K562 (cell line): ENCODE measurements around the gene NODAL. TPM values are rescaled to one million over a fixed set of nuclear protein-coding genes. Genes with fewer than 3 reads are reported as not detected.

Experiments
- ATF1 ChIP-seq, 2 experiments: fragments of 450-650 bp in 1 of 2; IDR thresholded peaks; 2 replicates each; pipeline ENCODE4 v1.6.1; 2016; ENCODE audit warnings: missing compliant biosample characterization in 1 of 2, missing genetic modification characterization in 1 of 2
- BRCA1 ChIP-seq, 2 experiments: fragments of 450-650 bp in 1 of 2; sonication (generic) in 1 of 2; formaldehyde crosslinking in 1 of 2; IDR thresholded peaks; 2 replicates each; pipeline versions ENCODE4 v1.5.0 to v1.6.1; 2017 to 2020; ENCODE audit warnings: mild to moderate bottlenecking in 1 of 2, missing genetic modification reagents in 1 of 2
- ESRRA ChIP-seq: fragments of 450-650 bp; IDR thresholded peaks from 2 replicates; pipeline ENCODE4 v1.6.1; 2014; ENCODE audit warnings: low read depth, mild to moderate bottlenecking, moderate library complexity, borderline replicate concordance
- MGA ChIP-seq: fragments of 450-650 bp; IDR thresholded peaks from 2 replicates; pipeline ENCODE4 v1.6.1; 2016; ENCODE audit warnings: mild to moderate bottlenecking, moderate library complexity
- NEUROD1 ChIP-seq: fragments of 150-350 bp; IDR thresholded peaks from 2 replicates; pipeline ENCODE4 v1.6.1; 2014; ENCODE audit warnings: borderline replicate concordance, low read length, low read depth; ENCODE audit not compliant: partially characterized antibody
- PTBP1 ChIP-seq: fragments of 200-400 bp; formaldehyde crosslinking; IDR thresholded peaks from 2 replicates; pipeline ENCODE4 v1.6.1; 2017; ENCODE audit warnings: low read depth, low read length
- RBBP5 ChIP-seq: fragments of 200-600 bp; sonication (generic); IDR thresholded peaks from 2 replicates; pipeline ENCODE4 v1.6.1; 2012; ENCODE audit warnings: borderline replicate concordance, mild to moderate bottlenecking, low read length, control low read depth, inconsistent platforms; ENCODE audit not compliant: insufficient read depth, poor library complexity, severe bottlenecking
- TAF1 ChIP-seq: IDR thresholded peaks from 2 replicates; pipeline ENCODE4 v1.6.1; 2011; ENCODE audit warnings: mild to moderate bottlenecking, low read length, moderate library complexity; ENCODE audit not compliant: insufficient read depth, control insufficient read depth, severe bottlenecking; ENCODE audit errors: extremely low read depth
- TEAD1 ChIP-seq, 2 experiments: fragments of 450-650 bp in 1 of 2; sonication (generic) in 1 of 2; formaldehyde crosslinking; IDR thresholded peaks; 2 replicates each; pipeline versions ENCODE4 v1.4.0 to v1.8.0; 2020 to 2022; ENCODE audit warnings: mild to moderate bottlenecking in 2 of 2, missing genetic modification reagents in 1 of 2
- ZNF212 ChIP-seq: fragments of 450-650 bp; formaldehyde crosslinking; IDR thresholded peaks from 2 replicates; pipeline ENCODE4 v1.4.0; 2020; ENCODE audit warnings: mild to moderate bottlenecking
- polyA plus RNA-seq, 8 experiments: library from polyadenylated mRNA; depleted of rRNA in 4 of 8; stranded (reverse) in 5 of 8; unstranded in 3 of 8; fragments of >200 nt; fragmentation: Nextera tagmentation in 2 of 8; fragmentation: Illumina TruSeq in 1 of 8; extraction: Ambion mirVana in 2 of 8; extraction: Trizol in 1 of 8; gene quantifications; 2 replicates each; pipeline versions ENCODE4 v1.2.1 to v1.2.3, GENCODE V29; 2011 to 2014; ENCODE audit warnings: inconsistent platforms in 1 of 8, missing spikeins in 1 of 8
- total RNA-seq, 7 experiments: library from RNA; depleted of rRNA in 6 of 7; stranded (reverse); fragments of >200 nt in 6 of 7; fragmentation: Illumina TruSeq in 2 of 7; extraction: Trizol in 2 of 7; gene quantifications; 2 replicates each; pipeline versions ENCODE4 v1.2.1 to v1.2.3, GENCODE V29; 2011 to 2021; ENCODE audit warnings: low replicate concordance in 1 of 7
- TF ChIP-seq, protein P1 (sequence below): sonication (generic); formaldehyde crosslinking; IDR thresholded peaks from 2 replicates; pipeline ENCODE4 v1.8.0; 2022; ENCODE audit warnings: mild to moderate bottlenecking, missing genetic modification reagents, borderline replicate concordance

Gene NODAL
- total and polyA plus RNA-seq, 9 of the 15 experiments (the other 6 are each of a cell fraction or from before 2014, with no cell fraction given): not detected

DNA sequence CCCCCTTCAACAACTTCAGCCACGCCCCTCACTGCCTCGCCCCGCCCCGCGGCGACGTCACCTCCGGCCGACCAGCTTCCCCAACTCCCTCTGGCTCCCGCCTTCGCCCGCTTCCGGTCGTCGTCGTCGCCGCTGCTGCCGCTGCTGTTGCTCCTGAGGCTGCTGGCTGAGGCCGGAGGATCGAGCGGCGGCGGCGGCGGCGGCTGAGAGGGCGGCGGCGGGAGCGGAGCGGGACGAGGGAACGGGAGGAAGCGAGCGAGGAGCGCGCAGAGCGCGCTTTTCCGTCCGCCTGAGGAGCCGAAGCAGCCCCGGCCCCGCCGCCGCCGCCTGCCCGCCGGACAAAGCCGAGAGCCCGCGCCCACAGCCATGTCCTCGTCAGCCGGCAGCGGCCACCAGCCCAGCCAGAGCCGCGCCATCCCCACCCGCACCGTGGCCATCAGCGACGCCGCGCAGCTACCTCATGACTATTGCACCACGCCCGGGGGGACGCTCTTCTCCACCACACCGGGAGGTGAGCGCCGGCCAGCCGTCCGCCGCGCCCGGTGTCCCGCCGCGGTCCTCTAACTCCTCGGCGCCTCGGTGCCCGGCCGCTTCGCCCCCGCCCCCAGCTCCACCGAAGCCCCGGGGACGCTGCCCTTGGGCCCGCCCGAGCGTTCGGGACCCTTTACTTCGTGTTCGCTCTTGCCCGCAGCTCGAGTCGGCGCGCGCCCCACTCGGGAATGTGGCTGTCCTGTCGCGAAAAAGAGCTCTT lies 37.3 kb downstream of the NODAL start, which contains the start of gene EIF4EBP2 (continued):
- peak; percentile 32 for TF ChIP-seq NEUROD1
- peak; percentile 20; the same call in 1 of the 2 replicates for TF ChIP-seq ESRRA
- TF ChIP-seq BRCA1 (IDR thresholded peaks at IDR 0.05): no peak
- TF ChIP-seq BRCA1 (CRISPR knock-in tag; IDR thresholded peaks at IDR 0.05): 0 out of 2 replicates have a peak, but pooled peaks have one; percentile 28
- TF ChIP-seq TAF1: peak; percentile 99
- peak in 1 of 2 experiments; percentile 41; a peak in 1 of 4 replicates for TF ChIP-seq TEAD1 (CRISPR knock-in tag; IDR thresholded peaks at IDR 0.05)
- TF ChIP-seq ATF1 (CRISPR knock-in tag; IDR thresholded peaks at IDR 0.05): peak; percentile 74
- TF ChIP-seq ATF1 (tag; IDR thresholded peaks at IDR 0.05): peak; percentile 93
- TF ChIP-seq, protein P1, sequence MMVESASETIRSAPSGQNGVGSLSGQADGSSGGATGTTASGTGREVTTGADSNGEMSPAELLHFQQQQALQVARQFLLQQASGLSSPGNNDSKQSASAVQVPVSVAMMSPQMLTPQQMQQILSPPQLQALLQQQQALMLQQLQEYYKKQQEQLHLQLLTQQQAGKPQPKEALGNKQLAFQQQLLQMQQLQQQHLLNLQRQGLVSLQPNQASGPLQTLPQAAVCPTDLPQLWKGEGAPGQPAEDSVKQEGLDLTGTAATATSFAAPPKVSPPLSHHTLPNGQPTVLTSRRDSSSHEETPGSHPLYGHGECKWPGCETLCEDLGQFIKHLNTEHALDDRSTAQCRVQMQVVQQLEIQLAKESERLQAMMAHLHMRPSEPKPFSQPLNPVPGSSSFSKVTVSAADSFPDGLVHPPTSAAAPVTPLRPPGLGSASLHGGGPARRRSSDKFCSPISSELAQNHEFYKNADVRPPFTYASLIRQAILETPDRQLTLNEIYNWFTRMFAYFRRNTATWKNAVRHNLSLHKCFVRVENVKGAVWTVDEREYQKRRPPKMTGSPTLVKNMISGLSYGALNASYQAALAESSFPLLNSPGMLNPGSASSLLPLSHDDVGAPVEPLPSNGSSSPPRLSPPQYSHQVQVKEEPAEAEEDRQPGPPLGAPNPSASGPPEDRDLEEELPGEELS (CRISPR knock-in tag): peak; percentile 75; the same call in 1 of the 2 replicates
- no peak for TF ChIP-seq PTBP1
- 0 out of 2 replicates have a peak, but pooled peaks have one; percentile 28 for TF ChIP-seq ZNF212 (CRISPR knock-in tag)
- peak; percentile 82; the same call in 1 of the 2 replicates for TF ChIP-seq MGA
- peak; percentile 86 for TF ChIP-seq RBBP5
